ENCODE results near the gene SLC30A10. TPM values are rescaled to one million over a fixed set of nuclear protein-coding genes. Genes with fewer than 3 reads are reported as not detected.
"Not testable (repeated sequence)": the region's sequence is repeated elsewhere in the genome, so short reads cannot be mapped to it uniquely, and the experiment has no call there.

SLC30A10 gene
- total and polyA plus RNA-seq, 2 of the 13 experiments (the other 11 are each of a cell fraction or from before 2014, with no cell fraction given): 20.9 to 30.2 TPM

DNA sequence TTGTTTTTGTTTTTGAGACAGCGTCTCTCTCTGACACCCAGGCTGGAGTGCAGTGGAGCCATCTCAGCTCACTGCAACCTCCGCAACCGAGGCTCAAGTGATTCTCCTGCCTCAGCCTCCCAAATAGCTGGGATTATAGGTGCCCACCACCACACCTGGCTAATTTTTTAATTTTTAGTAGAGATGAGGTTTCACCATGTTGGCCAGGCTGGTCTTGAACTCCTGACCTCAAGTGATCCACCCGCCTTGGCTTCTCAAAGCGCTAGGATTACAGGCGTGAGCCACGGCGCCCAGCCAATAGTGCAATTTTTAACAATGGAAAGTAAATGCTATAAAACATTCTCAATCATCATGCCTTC is 21.8 kb downstream of the SLC30A10 start:
- POLR2A ChIA-PET; FAIRE-seq; DNase-seq (ENCODE audit: low spot score); H3K27me3 ChIP-seq (ENCODE audit: control insufficient read depth in 1 of 2, insufficient read depth in 2 of 2, low read length in 2 of 2); H3K4me3 ChIP-seq (replicated peaks in 1 of 3; ENCODE audit: insufficient read depth in 1 of 3, low read depth in 2 of 3, low read length in 3 of 3); H3K9me3 ChIP-seq (ENCODE audit: low read length); CTCF ChIA-PET (ENCODE audit: low intra/inter-chr PET ratio, low total read pairs); ATAC-seq; H4K20me1 ChIP-seq (ENCODE audit: insufficient read depth, low read length); in situ Hi-C loops (cut with HindIII; ENCODE audit: extremely low pct_ligation_motif_present, low pct_unique_long_range_greater_than_20kb); H3K27ac ChIP-seq (ENCODE audit: extremely low read length, insufficient read depth, low read length); H3K36me3 ChIP-seq (replicated peaks in 1 of 2; ENCODE audit: control insufficient read depth in 1 of 2, insufficient read depth in 2 of 2, low read length in 2 of 2); H2AFZ ChIP-seq (ENCODE audit: low read length); H3K79me2 ChIP-seq (ENCODE audit: insufficient read depth, low read length); H3K4me2 ChIP-seq (ENCODE audit: low read depth, low read length); H3K9ac ChIP-seq (ENCODE audit: insufficient read depth, low read depth, low read length); intact Hi-C loops (cut with micrococcal nuclease; ENCODE audit: unreplicated experiment); BruUV-seq (replicated peaks): not testable (repeated sequence)
- peaks cover 20% of the 10 kb centered on the region for H3K4me1 ChIP-seq (ENCODE audit: insufficient read depth, low read length)
- WGBS (ENCODE audit: low lambda C conversion rate): 91% methylated on average over 8 of the region's 8 CpGs

DNA sequence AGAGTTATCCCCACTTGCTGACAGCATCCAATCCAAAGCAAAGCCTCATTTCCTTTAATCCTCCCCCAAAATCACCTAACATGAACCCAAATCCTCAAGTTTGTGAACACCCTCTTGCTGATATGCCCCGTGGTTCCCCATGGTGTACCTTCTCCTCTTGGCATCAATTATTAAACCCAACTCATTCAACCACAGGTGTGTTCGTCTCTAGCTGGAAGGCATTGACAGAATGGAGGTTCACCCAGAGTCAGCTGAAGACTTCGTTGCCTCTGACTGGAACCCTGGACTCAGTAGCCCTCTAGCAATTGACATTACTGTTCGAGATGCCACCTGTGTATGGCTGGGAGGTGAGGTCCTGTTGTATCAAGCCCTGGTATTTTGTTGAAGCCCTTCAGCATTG is 22.8 kb downstream of the SLC30A10 start:
- H3K9me3 ChIP-seq (ENCODE audit: low read length): no peaks in the 10 kb centered on the region
- no peaks in the 10 kb centered on the region for H3K79me2 ChIP-seq (ENCODE audit: insufficient read depth, low read length)
- H3K4me2 ChIP-seq (ENCODE audit: low read depth, low read length): no peak overlapping the region
- H3K4me3 ChIP-seq (replicated peaks in 1 of 3; ENCODE audit: insufficient read depth in 1 of 3, low read depth in 2 of 3, low read length in 3 of 3): no peak overlapping the region
- no peaks in the 10 kb centered on the region for H4K20me1 ChIP-seq (ENCODE audit: insufficient read depth, low read length)
- peaks cover 20% of the 10 kb centered on the region for H3K4me1 ChIP-seq (ENCODE audit: insufficient read depth, low read length)
- no peaks in the 10 kb centered on the region for H3K36me3 ChIP-seq (replicated peaks in 1 of 2; ENCODE audit: control insufficient read depth in 1 of 2, insufficient read depth in 2 of 2, low read length in 2 of 2)
- ATAC-seq (no peak), FAIRE-seq (no peak), DNase-seq (ENCODE audit: low spot score) (no peak)
- no peak overlapping the region for H3K9ac ChIP-seq (ENCODE audit: insufficient read depth, low read depth, low read length)
- in situ Hi-C loops (cut with HindIII; ENCODE audit: extremely low pct_ligation_motif_present, low pct_unique_long_range_greater_than_20kb): no loop called here
- WGBS (ENCODE audit: low lambda C conversion rate): 21% methylated on average over 4 of the region's 4 CpGs
- intact Hi-C loops (cut with micrococcal nuclease; ENCODE audit: unreplicated experiment): no loop called here
- no peak overlapping the region for H2AFZ ChIP-seq (ENCODE audit: low read length)
- TF ChIP-seq, protein P1, sequence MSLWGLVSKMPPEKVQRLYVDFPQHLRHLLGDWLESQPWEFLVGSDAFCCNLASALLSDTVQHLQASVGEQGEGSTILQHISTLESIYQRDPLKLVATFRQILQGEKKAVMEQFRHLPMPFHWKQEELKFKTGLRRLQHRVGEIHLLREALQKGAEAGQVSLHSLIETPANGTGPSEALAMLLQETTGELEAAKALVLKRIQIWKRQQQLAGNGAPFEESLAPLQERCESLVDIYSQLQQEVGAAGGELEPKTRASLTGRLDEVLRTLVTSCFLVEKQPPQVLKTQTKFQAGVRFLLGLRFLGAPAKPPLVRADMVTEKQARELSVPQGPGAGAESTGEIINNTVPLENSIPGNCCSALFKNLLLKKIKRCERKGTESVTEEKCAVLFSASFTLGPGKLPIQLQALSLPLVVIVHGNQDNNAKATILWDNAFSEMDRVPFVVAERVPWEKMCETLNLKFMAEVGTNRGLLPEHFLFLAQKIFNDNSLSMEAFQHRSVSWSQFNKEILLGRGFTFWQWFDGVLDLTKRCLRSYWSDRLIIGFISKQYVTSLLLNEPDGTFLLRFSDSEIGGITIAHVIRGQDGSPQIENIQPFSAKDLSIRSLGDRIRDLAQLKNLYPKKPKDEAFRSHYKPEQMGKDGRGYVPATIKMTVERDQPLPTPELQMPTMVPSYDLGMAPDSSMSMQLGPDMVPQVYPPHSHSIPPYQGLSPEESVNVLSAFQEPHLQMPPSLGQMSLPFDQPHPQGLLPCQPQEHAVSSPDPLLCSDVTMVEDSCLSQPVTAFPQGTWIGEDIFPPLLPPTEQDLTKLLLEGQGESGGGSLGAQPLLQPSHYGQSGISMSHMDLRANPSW (CRISPR knock-in tag; IDR thresholded peaks at IDR 0.05; ENCODE audit: borderline replicate concordance): no peak
- TF ChIP-seq KMT2A (CRISPR knock-in tag; IDR thresholded peaks at IDR 0.05) (no peak), RXRA (CRISPR knock-in tag; IDR thresholded peaks at IDR 0.05) (no peak), JDP2 (CRISPR knock-in tag; IDR thresholded peaks at IDR 0.05; ENCODE audit: borderline replicate concordance) (no peak), ZNF75D (CRISPR knock-in tag; IDR thresholded peaks at IDR 0.05; ENCODE audit: borderline replicate concordance) (no peak), RXRB (CRISPR knock-in tag; IDR thresholded peaks at IDR 0.05; ENCODE audit: borderline replicate concordance) (no peak), MIER3 (CRISPR knock-in tag; IDR thresholded peaks at IDR 0.05; ENCODE audit: borderline replicate concordance) (no peak), ZNF484 (CRISPR knock-in tag; IDR thresholded peaks at IDR 0.05; ENCODE audit: borderline replicate concordance, low read depth) (no peak), ZNF563 (CRISPR knock-in tag; IDR thresholded peaks at IDR 0.05) (no peak)
- TF ChIP-seq, protein P2, sequence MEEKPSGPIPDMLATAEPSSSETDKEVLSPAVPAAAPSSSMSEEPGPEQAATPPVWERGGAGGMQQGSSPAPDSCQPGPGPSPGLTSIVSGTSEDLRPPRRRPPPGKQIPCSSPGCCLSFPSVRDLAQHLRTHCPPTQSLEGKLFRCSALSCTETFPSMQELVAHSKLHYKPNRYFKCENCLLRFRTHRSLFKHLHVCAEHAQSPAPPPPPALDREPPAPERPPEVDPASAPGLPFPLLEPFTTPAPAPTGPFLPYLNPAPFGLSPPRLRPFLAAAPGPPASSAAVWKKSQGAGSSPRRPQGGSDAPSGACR (CRISPR knock-in tag; IDR thresholded peaks at IDR 0.05): no peak
- TF ChIP-seq, protein P3, sequence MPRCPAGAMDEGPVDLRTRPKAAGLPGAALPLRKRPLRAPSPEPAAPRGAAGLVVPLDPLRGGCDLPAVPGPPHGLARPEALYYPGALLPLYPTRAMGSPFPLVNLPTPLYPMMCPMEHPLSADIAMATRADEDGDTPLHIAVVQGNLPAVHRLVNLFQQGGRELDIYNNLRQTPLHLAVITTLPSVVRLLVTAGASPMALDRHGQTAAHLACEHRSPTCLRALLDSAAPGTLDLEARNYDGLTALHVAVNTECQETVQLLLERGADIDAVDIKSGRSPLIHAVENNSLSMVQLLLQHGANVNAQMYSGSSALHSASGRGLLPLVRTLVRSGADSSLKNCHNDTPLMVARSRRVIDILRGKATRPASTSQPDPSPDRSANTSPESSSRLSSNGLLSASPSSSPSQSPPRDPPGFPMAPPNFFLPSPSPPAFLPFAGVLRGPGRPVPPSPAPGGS (CRISPR knock-in tag; IDR thresholded peaks at IDR 0.05): no peak
- TF ChIP-seq, protein P4, sequence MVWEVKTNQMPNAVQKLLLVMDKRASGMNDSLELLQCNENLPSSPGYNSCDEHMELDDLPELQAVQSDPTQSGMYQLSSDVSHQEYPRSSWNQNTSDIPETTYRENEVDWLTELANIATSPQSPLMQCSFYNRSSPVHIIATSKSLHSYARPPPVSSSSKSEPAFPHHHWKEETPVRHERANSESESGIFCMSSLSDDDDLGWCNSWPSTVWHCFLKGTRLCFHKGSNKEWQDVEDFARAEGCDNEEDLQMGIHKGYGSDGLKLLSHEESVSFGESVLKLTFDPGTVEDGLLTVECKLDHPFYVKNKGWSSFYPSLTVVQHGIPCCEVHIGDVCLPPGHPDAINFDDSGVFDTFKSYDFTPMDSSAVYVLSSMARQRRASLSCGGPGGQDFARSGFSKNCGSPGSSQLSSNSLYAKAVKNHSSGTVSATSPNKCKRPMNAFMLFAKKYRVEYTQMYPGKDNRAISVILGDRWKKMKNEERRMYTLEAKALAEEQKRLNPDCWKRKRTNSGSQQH (CRISPR knock-in tag; IDR thresholded peaks at IDR 0.05; ENCODE audit: low read depth): no peak
- no TSS peak for BruUV-seq (replicated peaks)
- H3K27ac ChIP-seq (ENCODE audit: extremely low read length, insufficient read depth, low read length): no peak overlapping the region
- no peaks in the 10 kb centered on the region; a peak in 1 of 5 replicates for H3K27me3 ChIP-seq (ENCODE audit: control insufficient read depth in 1 of 2, insufficient read depth in 2 of 2, low read length in 2 of 2)
- POLR2A ChIA-PET: no interaction called here
- CTCF ChIA-PET (ENCODE audit: low intra/inter-chr PET ratio, low total read pairs): no interaction called here
